GM12878 (cell line): Measurements from ENCODE around the gene PEX26. TPM values are rescaled to one million over a fixed set of nuclear protein-coding genes. Genes with fewer than 3 reads are reported as not detected.

Experiments used
- ATAC-seq: fragments of 200-7000 bp; cut with Tn5 transposase; 3 replicates; pipeline ENCODE4 v1.9.1; 2020; ENCODE audit warnings: mild to moderate bottlenecking, moderate library complexity
- BruUV-seq: library from RNA; stranded (reverse); fragments of 400-500 nt; replicated peaks from 2 replicates; lab custom pipeline; 2021; lab: Mats Ljungman, UMichigan
- CTCF ChIA-PET: fragments of 300-600 bp; sonication (Branson Sonifier 250); formaldehyde crosslinking; extraction: SDS; loops from one replicate; lab custom pipeline; 2021; ENCODE audit warnings: inconsistent platforms; lab: Yijun Ruan, JAX
- POLR2A ChIA-PET: fragments of 350-600 bp; formaldehyde crosslinking; extraction: SDS; loops from one replicate; lab custom pipeline; 2021; ENCODE audit warnings: inconsistent platforms; lab: Charles Lee
- RAD21 ChIA-PET: fragments of 300-600 bp; sonication (Branson Sonifier 250); formaldehyde crosslinking; loops from one replicate; lab custom pipeline; 2023; ENCODE audit warnings: antibody characterized with exemption; ENCODE audit not compliant: unreplicated experiment; lab: Charles Lee
- SMC1A ChIA-PET: fragments of 300-600 bp; sonication (Branson Sonifier 250); formaldehyde crosslinking; loops from one replicate; lab custom pipeline; 2023; ENCODE audit not compliant: unreplicated experiment, uncharacterized antibody; lab: Charles Lee
- DNase-seq: peaks from one replicate; pipeline ENCODE4 v3.0.0-alpha.2; 2011; ENCODE audit warnings: low read depth, low spot score
- FAIRE-seq: peaks from 3 replicates; lab custom pipeline; 2011; peaks lifted over from hg19 to GRCh38; lab: Jason Lieb, UNC
- H2AFZ ChIP-seq: 2 replicates; pipeline ENCODE4 v1.6.0; 2011; ENCODE audit warnings: low read depth, low read length, control low read depth; ENCODE audit not compliant: control insufficient read depth
- H3K27ac ChIP-seq: 2 replicates; pipeline ENCODE4 v1.5.1; 2011; ENCODE audit warnings: control low read depth; ENCODE audit not compliant: control insufficient read depth, insufficient read depth
- H3K27me3 ChIP-seq, 2 experiments: replicated peaks in 1 of 2; 2 replicates each; pipeline versions ENCODE4 v1.6.0 to v1.6.1; 2011; ENCODE audit warnings: low read length in 1 of 2; ENCODE audit not compliant: control insufficient read depth in 2 of 2, insufficient read depth in 2 of 2
- H3K36me3 ChIP-seq, 2 experiments: 2 replicates each; pipeline ENCODE4 v1.5.1; 2011; ENCODE audit warnings: low read length in 1 of 2; ENCODE audit not compliant: control insufficient read depth in 2 of 2, insufficient read depth in 2 of 2
- H3K4me1 ChIP-seq: 2 replicates; pipeline ENCODE4 v1.6.1; 2011; ENCODE audit warnings: mild to moderate bottlenecking, low read length, moderate library complexity, mixed read lengths; ENCODE audit not compliant: control insufficient read depth, insufficient read depth
- H3K4me2 ChIP-seq: 2 replicates; pipeline ENCODE4 v1.6.0; 2011; ENCODE audit warnings: control low read depth; ENCODE audit not compliant: control insufficient read depth, insufficient read depth
- H3K4me3 ChIP-seq: fragments of 200-600 bp; sonication (generic); 2 replicates; pipeline ENCODE4 v1.5.1; 2016
- H3K79me2 ChIP-seq: 2 replicates; pipeline ENCODE4 v1.6.0; 2011; ENCODE audit warnings: low read length; ENCODE audit not compliant: control insufficient read depth, insufficient read depth
- H3K9ac ChIP-seq: 2 replicates; pipeline ENCODE4 v1.8.0; 2011; ENCODE audit warnings: low read length, control low read depth, mixed read lengths; ENCODE audit not compliant: control insufficient read depth, insufficient read depth
- H3K9me3 ChIP-seq: replicated peaks from 3 replicates; pipeline ENCODE4 v1.5.1; 2011; ENCODE audit warnings: mild to moderate bottlenecking, low read length; ENCODE audit not compliant: control insufficient read depth, insufficient read depth
- H4K20me1 ChIP-seq: 2 replicates; pipeline ENCODE4 v1.6.0; 2011; ENCODE audit not compliant: control insufficient read depth, insufficient read depth
- BHLHE40 ChIP-seq, 2 experiments: fragments of 450-650 bp in 1 of 2; IDR thresholded peaks; 2 replicates each; pipeline ENCODE4 v1.6.1; 2011 to 2017; ENCODE audit warnings: low read depth in 2 of 2, borderline replicate concordance in 1 of 2, improper control_type of control experiment in 1 of 2, low read length in 1 of 2, mild to moderate bottlenecking in 1 of 2
- GABPA ChIP-seq: IDR thresholded peaks from 2 replicates; pipeline ENCODE4 v1.6.1; 2014; ENCODE audit warnings: antibody characterized with exemption, low read depth, mild to moderate bottlenecking, inconsistent platforms
- MAX ChIP-seq: IDR thresholded peaks from 2 replicates; pipeline ENCODE4 v1.6.1; 2012; ENCODE audit warnings: low read depth, low read length, improper control_type of control experiment
- MTA3 ChIP-seq: IDR thresholded peaks from 2 replicates; pipeline ENCODE4 v1.6.1; 2012; ENCODE audit warnings: low read length, inconsistent platforms, borderline replicate concordance
- PBX3 ChIP-seq: IDR thresholded peaks from 2 replicates; pipeline ENCODE4 v1.6.1; 2011; ENCODE audit warnings: mild to moderate bottlenecking, low read depth, low read length, moderate library complexity; ENCODE audit not compliant: insufficient replicate concordance
- SPI1 ChIP-seq: IDR thresholded peaks from 2 replicates; pipeline ENCODE4 v1.6.1; 2011; ENCODE audit warnings: low read depth, mild to moderate bottlenecking, low read length, moderate library complexity, borderline replicate concordance; ENCODE audit not compliant: insufficient read depth
- TAF1 ChIP-seq: IDR thresholded peaks from 2 replicates; pipeline ENCODE4 v1.6.1; 2011; ENCODE audit warnings: mild to moderate bottlenecking, low read depth, low read length, borderline replicate concordance
- ZNF24 ChIP-seq: fragments of 450-650 bp; IDR thresholded peaks from 2 replicates; pipeline ENCODE4 v1.6.1; 2017; ENCODE audit warnings: antibody characterized with exemption, mild to moderate bottlenecking
- WGBS: methylation state at CpG from one replicate; pipeline ENCODE4 v1.1.6; 2016; ENCODE audit warnings: low lambda C conversion rate; ENCODE audit not compliant: insufficient replicate concordance, insufficient coverage; ENCODE audit errors: missing lambda C conversion rate; 5-methylcytosine and 5-hydroxymethylcytosine counted together
- in situ Hi-C: fragments of 300-500 bp; cut with MboI; formaldehyde crosslinking; loops from 9 replicates; pipeline ENCODE4 v1.14.3; 2018; ENCODE audit warnings: mixed read lengths
- intact Hi-C: fragments of 100-400 bp; cut with micrococcal nuclease; formaldehyde crosslinking; loops from one replicate; pipeline ENCODE4 v1.14.2; 2022; ENCODE audit not compliant: unreplicated experiment
- polyA plus RNA-seq, 11 experiments: library from polyadenylated mRNA; depleted of rRNA in 4 of 11; unstranded in 6 of 11; stranded (reverse) in 5 of 11; fragments of >200 nt; fragmentation: Nextera tagmentation in 4 of 11; fragmentation: Illumina TruSeq in 1 of 11; extraction: Ambion mirVana in 4 of 11; extraction: Trizol in 1 of 11; gene quantifications; 1 replicate in 1 of 11; 2 replicates in 10 of 11; pipeline versions ENCODE4 v1.2.1 to v1.2.3, GENCODE V29; 2011 to 2016; ENCODE audit warnings: inconsistent platforms in 2 of 11, missing spikeins in 2 of 11, low read depth in 1 of 11
- total RNA-seq, 4 experiments: library from RNA; depleted of rRNA in 3 of 4; stranded (reverse); fragments of >200 nt in 3 of 4; fragmentation: Illumina TruSeq in 1 of 4; extraction: Trizol in 1 of 4; gene quantifications; 2 replicates each; pipeline versions ENCODE4 v1.2.1 to v1.2.3, GENCODE V29; 2013 to 2021

Gene PEX26
- total and polyA plus RNA-seq, 10 of the 15 experiments (the other 5 are each of a cell fraction or from before 2014, with no cell fraction given) = 0.79 to 50.8 (median 22.4) TPM

GRCh38 chr22:18119409-18120110 lies 41.8 kb downstream of the PEX26 start:
- no peaks in the 10 kb centered on the region for H4K20me1 ChIP-seq
- CTCF ChIA-PET = no interaction called here
- DNase-seq = no peak
- H3K9me3 ChIP-seq = no peaks in the 10 kb centered on the region; the same call in 2 of the 3 replicates
- H3K79me2 ChIP-seq = no peaks in the 10 kb centered on the region; the same call in 1 of the 2 replicates
- no peak for FAIRE-seq
- peaks cover 5% of the 10 kb centered on the region for H3K4me1 ChIP-seq
- WGBS = 67% methylated on average over 18 of the region's 18 CpGs
- no peak; the same call in 1 of the 3 replicates for ATAC-seq
- in situ Hi-C loops = no loop called here
- H3K4me3 ChIP-seq = no peak overlapping the region
- H3K27ac ChIP-seq = no peak overlapping the region
- SMC1A ChIA-PET = no interaction called here
- no peak overlapping the region for H3K4me2 ChIP-seq
- TF ChIP-seq SPI1 = no peak
- no peak for TF ChIP-seq GABPA
- TF ChIP-seq BHLHE40 (IDR thresholded peaks at IDR 0.05; ENCODE audit: borderline replicate concordance in 1 of 2, low read depth in 2 of 2, low read length in 1 of 2) = peak in 1 of 2 experiments; percentile 50; a peak in 1 of 4 replicates
- TF ChIP-seq ZNF24 = no peak
- no peak for TF ChIP-seq MAX
- no peak for TF ChIP-seq MTA3
- no peak for TF ChIP-seq TAF1
- TF ChIP-seq PBX3 = no peak
- no peaks in the 10 kb centered on the region for H3K27me3 ChIP-seq
- intact Hi-C loops = no loop called here
- RAD21 ChIA-PET = no interaction called here
- POLR2A ChIA-PET = no interaction called here
- no peak overlapping the region for H3K9ac ChIP-seq
- BruUV-seq = no TSS peak
- H3K36me3 ChIP-seq = peaks cover 0 to 6% of the 10 kb centered on the region in 2 experiments; a peak in 2 of 4 replicates
- no peak overlapping the region for H2AFZ ChIP-seq
